ENCODE results near the gene SORBS2.

Gene SORBS2

GRCh38 chr4:185813133-185813532 lies 1.1 kb upstream of the SORBS2 start:
- no peak overlapping the region for H3K27ac ChIP-seq
- no peak for TF ChIP-seq CTCF (IDR thresholded peaks at IDR 0.05)
- no peak overlapping the region for H3K9ac ChIP-seq
- no peaks in the 10 kb centered on the region for H3K79me2 ChIP-seq
- H3K4me3 ChIP-seq (ENCODE audit: low read depth, low read length): no peak overlapping the region
- peaks cover 5% of the 10 kb centered on the region for H3K4me1 ChIP-seq
- no peaks in the 10 kb centered on the region for H3K27me3 ChIP-seq (ENCODE audit: control insufficient read depth, insufficient read depth, low read length)
- no peaks in the 10 kb centered on the region for H3K36me3 ChIP-seq (ENCODE audit: control insufficient read depth, insufficient read depth, low read length)
- H3K4me2 ChIP-seq (ENCODE audit: low read length): no peak overlapping the region
- no peak overlapping the region for H2AFZ ChIP-seq
- H3K9me3 ChIP-seq (ENCODE audit: control insufficient read depth, low read length): no peaks in the 10 kb centered on the region

- no peaks in the 10 kb centered on the region for H3K9me3 ChIP-seq (ENCODE audit: control insufficient read depth, low read length)
- H3K4me1 ChIP-seq: no peaks in the 10 kb centered on the region
- H3K4me2 ChIP-seq (ENCODE audit: low read length): peak overlapping the region; percentile 85
- H2AFZ ChIP-seq: peak overlapping the region; percentile 75
- H3K4me3 ChIP-seq (ENCODE audit: low read depth, low read length): peak overlapping the region; percentile 68
- no peaks in the 10 kb centered on the region for H3K36me3 ChIP-seq (ENCODE audit: control insufficient read depth, insufficient read depth, low read length)
- H3K27me3 ChIP-seq (ENCODE audit: control insufficient read depth, insufficient read depth, low read length): no peaks in the 10 kb centered on the region
- peak overlapping the region; percentile 79 for H3K27ac ChIP-seq
- no peak for TF ChIP-seq CTCF (IDR thresholded peaks at IDR 0.05)
- H3K9ac ChIP-seq: no peak overlapping the region
- no peaks in the 10 kb centered on the region for H3K79me2 ChIP-seq
Measured at GRCh38 chr4:185810746-185811508, 1.1 kb downstream of the SORBS2 start.

DNA sequence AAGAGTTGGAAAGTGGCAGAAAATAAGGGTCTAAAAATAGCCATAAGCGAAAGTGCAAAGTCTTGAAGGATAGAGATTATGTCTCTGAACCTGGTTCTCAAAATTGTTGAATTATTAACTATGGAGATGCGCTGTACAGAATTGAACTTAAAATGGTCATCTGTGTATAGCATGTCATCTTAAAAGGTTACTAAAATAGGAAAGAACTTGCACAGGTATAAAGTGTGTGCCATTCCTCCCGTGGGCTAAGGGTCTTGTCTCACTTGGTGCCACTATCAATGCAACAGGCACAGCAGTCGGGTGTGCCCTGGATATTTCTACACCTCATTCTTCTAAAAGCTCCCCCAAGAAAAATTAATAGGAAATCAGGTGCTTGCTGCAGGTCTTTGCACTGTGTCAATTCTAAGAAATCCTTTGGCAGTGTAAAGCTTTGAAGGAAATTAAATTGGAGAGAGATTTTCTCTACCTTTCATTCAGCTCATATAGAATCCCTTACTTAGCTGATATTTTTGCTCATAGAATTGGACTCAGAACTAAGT lies 2.4 kb downstream of the SORBS2 start:
- no peak for TF ChIP-seq CTCF (IDR thresholded peaks at IDR 0.05)
- Histone ChIP-seq H3K4me2 (ENCODE audit: low read length) (peak overlapping the region; percentile 85), H3K9me3 (ENCODE audit: control insufficient read depth, low read length) (no peaks in the 10 kb centered on the region), H3K27me3 (ENCODE audit: control insufficient read depth, insufficient read depth, low read length) (no peaks in the 10 kb centered on the region), H3K27ac (peak overlapping the region; percentile 29), H3K36me3 (ENCODE audit: control insufficient read depth, insufficient read depth, low read length) (no peaks in the 10 kb centered on the region), H3K4me1 (no peaks in the 10 kb centered on the region), H3K4me3 (ENCODE audit: low read depth, low read length) (peak overlapping the region; percentile 68), H3K9ac (no peak overlapping the region), H3K79me2 (no peaks in the 10 kb centered on the region), H2AFZ (peak overlapping the region; percentile 4)

DNA sequence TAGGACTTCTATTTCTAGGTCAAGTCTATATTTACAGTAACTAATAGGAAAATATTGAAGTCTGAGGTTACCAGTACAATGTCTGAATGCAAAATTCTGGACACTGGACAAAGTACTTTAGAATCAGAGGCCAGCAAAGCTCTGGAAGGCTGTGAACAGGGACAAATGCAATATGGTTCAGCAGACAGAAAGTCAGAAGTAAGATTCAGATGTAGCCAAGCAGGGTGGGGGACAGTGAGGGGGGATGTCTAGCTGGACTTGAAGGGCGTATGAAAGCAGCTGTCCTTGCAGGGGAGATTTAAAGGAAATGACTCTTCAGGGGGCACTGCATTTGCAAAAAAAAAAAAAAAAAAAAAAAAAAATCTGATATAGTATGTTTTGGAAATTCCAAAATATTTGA lies 2.9 kb downstream of the SORBS2 start:
- Histone ChIP-seq H3K9ac (no peak overlapping the region), H2AFZ (no peak overlapping the region), H3K36me3 (ENCODE audit: control insufficient read depth, insufficient read depth, low read length) (no peaks in the 10 kb centered on the region), H3K9me3 (ENCODE audit: control insufficient read depth, low read length) (no peaks in the 10 kb centered on the region), H3K27me3 (ENCODE audit: control insufficient read depth, insufficient read depth, low read length) (no peaks in the 10 kb centered on the region), H3K4me2 (ENCODE audit: low read length) (peak overlapping the region; percentile 85), H3K4me1 (no peaks in the 10 kb centered on the region), H3K79me2 (no peaks in the 10 kb centered on the region), H3K27ac (no peak overlapping the region), H3K4me3 (ENCODE audit: low read depth, low read length) (no peak overlapping the region)
- TF ChIP-seq CTCF (IDR thresholded peaks at IDR 0.05): no peak

DNA sequence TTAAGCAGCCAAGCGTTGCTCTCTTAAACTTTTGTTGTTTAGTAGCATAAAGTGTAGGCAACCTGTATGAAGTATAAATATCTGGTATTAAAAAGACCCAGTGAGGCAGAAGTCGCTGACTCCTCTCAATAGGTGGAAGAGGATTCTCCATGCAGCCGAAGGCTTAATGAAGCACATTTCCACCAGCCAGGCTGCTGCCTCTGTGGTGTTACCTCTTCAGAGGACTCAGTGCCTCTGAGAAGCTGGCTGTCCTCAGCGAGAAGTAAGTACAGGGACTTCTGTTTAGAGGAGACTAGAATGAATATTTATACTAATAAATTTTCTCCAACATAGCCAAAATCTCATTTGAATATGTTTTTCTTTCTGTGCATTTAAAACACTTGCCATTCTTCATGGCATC lies 6.0 kb downstream of the SORBS2 start:
- TF ChIP-seq CTCF (IDR thresholded peaks at IDR 0.05): no peak
- Histone ChIP-seq H2AFZ (no peak overlapping the region), H3K4me2 (ENCODE audit: low read length) (no peak overlapping the region), H3K27me3 (ENCODE audit: control insufficient read depth, insufficient read depth, low read length) (no peaks in the 10 kb centered on the region), H3K36me3 (ENCODE audit: control insufficient read depth, insufficient read depth, low read length) (no peaks in the 10 kb centered on the region), H3K4me1 (no peaks in the 10 kb centered on the region), H3K9ac (no peak overlapping the region), H3K79me2 (no peaks in the 10 kb centered on the region), H3K9me3 (ENCODE audit: control insufficient read depth, low read length) (no peaks in the 10 kb centered on the region), H3K4me3 (ENCODE audit: low read depth, low read length) (no peak overlapping the region), H3K27ac (no peak overlapping the region)
